HK-2 (cell line): ENCODE measurements around the gene KIFC3.
"Not testable (repeated sequence)": the region's sequence is repeated elsewhere in the genome, so short reads cannot be mapped to it uniquely, and the experiment has no call there.

Experiments used
- DNase-seq: peaks from one replicate; pipeline ENCODE4 v3.0.0-alpha.2; 2018; ENCODE audit not compliant: unreplicated experiment

The KIFC3 gene

GRCh38 chr16:57803134-57803990 lies 1.1 kb upstream of the KIFC3 start:
- no peak for DNase-seq

DNA sequence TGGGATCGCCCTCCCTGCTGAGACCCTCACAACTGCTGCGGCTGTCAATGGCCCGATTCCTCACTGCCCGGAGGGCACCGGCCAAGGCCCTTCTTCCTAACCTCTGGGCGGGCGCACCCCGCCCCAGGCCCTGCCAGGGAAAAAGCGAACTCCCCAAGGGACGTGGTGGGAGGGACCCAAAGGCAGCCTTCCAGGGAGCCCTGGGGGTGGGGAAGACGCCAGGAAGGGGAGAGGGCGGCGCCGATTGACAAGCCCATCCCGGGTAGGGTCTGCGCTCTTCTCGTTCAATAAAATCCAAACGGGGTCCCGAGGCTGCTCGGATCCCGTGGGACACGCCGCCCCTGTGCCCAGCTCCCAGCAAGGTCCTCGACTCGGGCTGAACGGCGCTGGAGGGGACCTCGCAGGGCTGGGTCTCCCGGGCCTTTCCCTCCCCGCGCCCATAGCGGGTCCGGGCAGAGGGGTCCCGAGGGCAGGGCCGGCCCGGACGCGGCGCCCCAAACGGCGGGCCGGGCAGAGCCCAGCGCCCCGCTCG lies 416 bp downstream of the KIFC3 start:
- DNase-seq = peak; percentile 69

GRCh38 chr16:57801098-57801808 lies 1.0 kb downstream of the KIFC3 start:
- DNase-seq = peak; percentile 70

DNA sequence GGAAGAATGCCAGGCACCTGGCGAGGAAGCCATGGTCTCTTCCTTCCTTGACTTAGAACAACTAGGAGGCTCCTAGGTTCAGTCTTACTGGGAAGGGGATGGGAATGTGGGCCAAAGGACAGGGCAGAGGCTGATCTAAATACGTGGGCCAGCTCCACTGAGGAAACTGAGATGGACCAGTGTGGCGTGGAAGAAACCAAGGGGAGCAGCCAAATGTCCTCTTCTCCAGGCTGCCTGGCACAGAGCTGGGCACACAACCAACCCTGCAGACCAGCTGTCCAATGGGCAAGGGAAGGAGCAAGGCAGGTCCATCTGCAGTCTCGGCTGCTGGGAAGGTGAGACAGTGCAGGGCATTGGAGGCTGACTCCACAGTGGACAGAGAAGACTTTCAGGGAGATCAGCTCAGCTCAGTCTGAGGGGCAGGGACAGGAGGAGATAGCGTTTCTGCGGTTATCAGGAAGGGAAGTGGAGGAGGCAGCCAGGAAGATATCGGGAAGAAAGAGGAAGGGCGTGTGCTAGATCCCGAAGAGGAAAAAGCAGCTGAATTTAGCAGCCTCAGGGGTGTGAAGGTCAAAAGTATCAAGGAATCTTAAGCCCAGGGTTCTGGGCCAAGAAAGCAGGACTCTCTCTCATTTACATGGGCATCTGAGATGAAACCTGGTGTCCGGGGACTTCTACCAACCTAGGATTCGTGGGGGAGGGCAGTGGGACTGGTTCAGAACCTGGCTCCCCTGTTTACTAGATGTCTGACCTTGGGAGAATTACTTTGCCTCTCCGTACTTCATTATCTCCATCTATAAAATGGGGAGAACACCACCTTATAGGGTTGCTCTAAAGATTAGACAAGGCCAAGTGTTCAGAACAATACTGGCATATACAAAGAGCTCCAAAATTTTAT lies 1.8 kb downstream of the KIFC3 start:
- no peak for DNase-seq

DNA sequence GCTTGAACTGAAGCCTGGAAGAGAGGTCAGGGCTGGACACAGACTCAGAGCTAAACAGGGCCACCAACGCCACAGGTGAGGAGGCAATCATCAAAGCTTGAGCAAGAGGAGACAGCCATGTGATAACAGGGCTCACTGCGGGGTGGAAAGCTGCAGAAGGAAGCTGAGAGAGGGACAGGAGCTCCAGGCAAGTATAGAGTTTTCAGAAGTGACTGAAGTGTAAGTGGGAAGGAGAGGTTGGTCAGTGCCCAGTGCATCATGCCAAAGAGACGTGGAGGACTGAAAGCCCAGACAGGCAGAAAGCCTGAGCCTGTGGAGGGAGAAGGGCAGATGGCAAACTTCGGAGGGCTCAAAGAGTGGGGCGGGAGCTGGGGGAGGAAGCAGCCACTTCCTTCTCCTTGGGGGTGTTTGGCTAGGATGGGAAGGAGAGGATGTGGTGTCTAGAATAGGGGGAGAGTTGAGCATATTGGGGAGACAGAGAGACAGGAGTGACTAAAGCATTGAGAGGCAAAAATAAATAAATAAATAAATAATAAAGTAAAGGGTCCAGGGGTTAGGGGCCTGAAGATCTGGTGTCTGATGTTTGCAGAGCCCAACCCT lies 2.6 kb downstream of the KIFC3 start:
- no peak for DNase-seq

DNA sequence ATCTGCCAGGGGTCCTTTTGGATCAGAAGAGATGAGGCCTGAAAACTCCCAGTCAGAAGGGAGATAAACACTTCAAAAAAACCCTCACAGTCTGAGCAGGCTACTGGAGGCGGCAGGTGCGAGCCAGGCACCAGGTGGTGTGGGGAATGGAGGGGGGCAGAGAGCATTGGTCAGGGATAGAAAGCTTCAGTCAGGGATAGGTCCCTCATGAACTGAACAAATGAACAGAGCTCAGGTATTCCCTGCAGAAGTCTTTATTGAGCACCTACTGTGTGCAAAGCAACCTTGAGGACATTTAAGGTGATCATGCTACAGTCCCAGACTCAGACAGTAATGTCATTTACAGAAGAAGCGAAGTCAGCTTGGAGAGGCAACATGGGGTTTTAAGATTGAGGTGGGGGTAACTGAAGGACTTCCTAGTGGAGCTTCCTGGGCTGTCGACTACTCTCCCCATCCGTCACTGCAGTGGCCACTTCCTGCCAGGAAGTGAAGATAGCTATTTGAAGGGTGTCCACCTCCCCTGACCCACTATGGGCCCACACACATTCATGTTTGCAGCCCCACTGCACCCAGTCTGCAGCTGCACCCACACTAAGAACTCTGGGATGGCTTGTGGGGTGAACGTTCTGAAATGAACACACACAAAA lies 3.2 kb downstream of the KIFC3 start:
- DNase-seq = no peak

DNA sequence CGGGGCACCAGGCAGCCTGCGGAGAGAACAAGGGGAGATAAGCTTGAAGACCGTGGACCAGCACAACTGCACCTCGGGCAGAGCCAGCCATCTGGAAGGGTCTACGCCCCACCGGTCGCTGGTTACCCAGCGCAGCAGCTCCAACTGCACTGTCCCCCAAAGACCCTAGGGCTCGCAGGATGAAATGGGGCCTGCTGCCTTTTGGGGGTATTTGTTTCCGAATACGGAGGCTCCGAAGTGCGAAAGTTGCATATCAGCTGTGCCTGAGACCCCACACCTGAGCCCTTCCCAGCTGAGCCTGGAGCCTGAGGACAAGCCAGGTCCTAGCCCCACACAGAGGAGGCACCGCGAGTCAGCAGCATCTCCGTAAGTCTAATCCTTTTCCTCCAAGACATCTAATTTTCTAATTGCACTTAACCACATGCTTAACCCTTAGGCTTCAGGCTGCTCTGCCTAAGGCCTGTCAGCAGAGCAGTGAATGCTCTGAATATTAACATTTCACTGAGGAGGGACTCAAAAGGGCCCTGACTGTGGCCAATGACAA lies 4.0 kb downstream of the KIFC3 start:
- DNase-seq = no peak

DNA sequence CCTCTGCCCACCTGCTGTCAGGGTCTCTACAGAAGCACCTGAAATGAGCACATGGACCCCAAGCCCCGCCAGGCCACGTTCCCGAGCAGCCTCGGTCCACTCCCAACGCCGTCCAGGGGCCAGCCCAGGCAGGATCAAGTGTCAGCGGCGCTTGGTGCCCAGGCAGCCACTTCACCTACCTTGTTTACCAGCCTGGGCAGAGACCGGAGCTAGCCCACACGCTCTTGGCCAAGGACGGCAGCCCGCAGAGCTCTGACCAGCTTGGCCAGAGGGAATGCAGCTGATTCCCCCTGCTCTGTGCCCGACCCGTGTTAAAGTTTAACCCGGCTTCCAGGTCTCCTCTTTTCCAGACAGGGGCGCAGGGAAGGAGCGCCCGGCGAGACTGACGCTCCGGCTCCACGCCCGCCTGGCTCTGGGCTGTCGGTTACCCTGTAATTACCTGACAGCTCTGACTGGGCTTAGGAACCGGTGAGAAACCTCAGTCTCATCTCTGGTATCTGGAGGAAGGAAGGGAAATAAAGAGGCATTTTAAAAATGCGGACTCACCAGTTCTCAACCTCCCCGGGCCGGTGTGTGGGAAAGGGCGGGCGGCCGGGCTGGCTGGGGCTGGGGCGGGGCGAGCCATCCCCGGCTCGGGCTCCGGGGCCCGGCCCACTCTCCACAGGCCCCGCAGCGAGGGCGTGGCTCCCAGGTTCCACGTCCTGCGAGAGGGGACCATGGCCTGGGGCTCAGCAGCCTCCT lies 4.6 kb downstream of the KIFC3 start:
- DNase-seq = peak; percentile 86

DNA sequence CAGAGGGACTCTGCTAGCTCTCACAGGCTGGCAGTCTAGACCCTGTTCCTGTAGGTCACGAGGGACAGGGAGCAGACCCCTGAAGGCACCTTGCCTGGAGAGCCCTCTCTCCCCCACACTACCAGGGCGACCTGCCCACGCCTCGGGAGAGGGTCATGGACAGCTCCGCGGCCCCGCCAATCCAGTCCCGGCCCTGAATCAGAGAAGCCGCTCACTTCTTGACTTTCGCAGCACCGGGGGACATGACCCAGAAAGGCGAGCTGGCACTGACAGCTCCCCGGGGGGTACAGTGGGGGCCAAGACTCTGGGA lies 5.1 kb downstream of the KIFC3 start:
- peak; percentile 35 for DNase-seq

DNA sequence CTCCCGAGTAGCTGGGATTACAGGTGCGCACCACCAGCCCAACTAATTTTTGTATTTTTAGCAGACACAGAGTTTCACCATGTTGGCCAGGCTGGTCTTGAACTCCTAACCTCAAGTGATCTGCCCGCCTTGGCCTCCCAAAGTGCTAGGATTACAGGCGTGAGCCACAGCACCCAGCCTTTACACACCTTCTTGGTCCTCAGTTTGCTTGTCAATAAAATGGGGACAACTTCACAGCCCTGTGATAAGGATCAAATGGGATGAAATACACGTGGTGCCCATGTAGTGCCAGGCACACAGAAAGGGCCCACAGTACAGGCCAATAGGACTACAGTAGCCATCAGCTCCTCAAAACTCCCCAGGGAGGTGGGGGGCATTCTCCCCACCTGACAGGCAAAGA lies 6.3 kb downstream of the KIFC3 start:
- not testable (repeated sequence) for DNase-seq

DNA sequence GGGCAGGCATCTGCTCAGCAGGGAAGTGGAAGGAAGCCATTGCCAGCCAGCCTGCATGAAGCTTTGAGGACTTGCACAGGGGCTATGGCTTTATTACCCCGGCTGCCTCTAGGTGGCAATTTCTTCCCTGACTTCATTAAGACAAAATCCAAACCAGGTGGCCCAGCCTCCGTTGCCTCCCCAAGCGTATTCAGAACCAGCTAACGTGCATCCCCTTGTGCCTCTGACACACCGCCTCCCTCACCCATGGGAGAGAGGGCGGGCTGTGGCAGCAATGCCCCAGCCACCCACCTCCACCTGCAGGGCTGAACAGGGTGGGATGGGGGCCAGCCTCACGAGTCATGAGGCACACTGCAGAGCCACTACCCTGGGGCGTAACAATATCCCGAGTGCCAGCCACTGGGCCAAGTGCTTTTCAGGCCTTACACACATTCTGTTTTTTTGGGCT lies 6.8 kb downstream of the KIFC3 start:
- DNase-seq = peak; percentile 78

DNA sequence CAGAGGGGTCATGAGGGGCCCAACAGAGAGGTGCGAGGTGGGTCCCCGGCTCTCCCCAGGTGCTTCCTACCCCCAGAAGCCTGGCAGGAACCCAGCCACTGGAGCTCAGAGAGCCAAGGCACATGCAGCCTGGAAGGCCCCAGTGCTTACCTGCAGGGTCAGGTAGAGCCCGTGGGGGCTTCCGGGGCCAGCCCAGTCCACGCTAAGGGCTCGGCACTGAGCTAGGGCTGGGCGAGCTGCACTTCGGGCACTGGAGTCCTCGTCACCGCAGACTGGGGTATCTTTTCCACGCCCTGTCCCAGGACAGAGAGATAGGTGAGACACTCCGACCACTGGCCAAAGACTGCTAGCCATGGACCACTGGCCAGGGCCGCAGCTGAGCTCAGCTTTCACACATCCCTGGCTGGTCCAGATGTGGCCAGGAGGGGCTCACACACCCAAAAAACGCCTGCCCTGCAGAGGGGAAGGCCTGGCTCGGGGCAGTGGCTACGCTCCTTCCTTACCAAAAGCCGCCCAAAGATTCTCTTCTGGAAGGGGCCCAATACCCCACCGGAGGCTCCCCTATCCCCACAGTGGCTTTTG lies 7.4 kb downstream of the KIFC3 start:
- no peak for DNase-seq

DNA sequence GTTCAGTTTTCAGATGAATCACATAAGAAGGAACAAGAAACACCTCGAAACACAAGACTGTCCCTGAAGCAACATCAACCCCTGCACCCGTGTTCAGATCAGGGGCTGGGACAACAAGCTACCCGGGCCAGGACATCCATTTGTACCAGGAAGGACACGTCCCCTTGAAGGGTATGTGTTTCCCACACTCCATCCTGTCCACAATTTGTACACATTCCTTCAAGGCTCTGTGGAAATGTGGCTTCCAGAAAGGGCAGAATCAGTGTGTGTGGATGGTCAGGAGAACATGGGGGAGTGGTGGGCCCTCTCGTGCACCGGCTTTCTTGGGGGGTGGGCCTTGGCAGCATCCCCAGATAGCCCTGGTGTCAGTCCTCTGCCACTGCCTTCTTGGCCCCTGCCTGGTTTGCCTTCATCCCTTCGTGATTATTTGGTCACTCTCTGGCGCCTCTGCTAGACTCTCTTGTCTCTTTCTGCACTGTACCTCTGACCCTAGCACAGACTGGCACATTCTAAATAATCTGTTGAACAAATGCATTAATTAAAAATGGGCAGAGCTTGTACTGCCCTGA lies 10.3 kb downstream of the KIFC3 start:
- DNase-seq = no peak

DNA sequence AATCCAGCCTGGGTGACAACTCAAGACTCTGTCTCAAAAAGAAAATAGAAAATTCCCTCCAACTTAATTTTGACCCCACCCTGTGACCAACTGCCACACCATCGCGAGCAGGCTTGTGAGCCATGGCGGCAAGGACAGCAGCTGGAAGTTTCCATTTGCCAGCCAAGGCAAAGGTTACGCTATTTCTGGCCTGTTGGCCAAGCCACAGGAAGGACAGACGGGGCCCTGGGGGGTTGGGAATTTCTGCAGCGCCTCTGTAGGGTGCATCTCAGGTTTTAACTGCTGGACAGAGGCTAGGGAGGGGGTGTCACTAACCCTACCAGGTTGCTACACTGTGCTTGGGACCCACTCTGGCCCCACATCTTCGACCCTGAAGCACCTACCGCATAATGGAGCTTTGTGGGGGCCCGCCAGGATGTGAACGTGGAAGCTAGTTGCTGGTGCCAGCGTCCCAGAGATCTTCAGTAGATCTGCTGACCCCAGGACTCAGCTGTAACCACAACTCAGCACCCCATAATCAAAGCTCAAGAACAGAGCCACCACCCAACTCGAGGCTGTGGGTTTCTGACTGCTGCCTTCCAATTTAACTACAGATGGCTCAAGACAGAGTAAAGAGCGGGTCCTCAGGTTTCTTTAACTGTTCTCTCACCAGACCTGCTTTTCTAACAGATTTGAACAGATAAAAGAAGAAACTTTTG lies 10.9 kb downstream of the KIFC3 start:
- no peak for DNase-seq

DNA sequence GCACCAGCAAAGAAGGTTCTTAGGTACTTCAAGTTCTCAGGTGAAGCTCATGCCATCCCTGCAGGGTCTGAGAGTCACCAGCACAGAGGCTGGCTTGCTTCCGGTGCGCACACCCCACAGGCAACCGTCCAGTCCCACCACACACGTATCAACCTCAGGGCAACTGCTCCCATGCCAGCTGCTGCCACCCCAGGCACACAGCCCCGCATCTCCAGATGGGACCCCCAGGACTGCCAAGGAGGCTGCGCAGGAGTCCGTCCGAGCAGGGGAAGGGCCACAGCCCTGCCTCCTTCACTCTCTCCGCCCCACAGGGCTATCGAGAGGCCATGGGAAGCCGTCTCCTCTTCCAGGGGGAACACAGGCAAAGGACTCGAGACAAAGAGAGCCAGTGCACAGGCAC lies 13.3 kb downstream of the KIFC3 start:
- no peak for DNase-seq

DNA sequence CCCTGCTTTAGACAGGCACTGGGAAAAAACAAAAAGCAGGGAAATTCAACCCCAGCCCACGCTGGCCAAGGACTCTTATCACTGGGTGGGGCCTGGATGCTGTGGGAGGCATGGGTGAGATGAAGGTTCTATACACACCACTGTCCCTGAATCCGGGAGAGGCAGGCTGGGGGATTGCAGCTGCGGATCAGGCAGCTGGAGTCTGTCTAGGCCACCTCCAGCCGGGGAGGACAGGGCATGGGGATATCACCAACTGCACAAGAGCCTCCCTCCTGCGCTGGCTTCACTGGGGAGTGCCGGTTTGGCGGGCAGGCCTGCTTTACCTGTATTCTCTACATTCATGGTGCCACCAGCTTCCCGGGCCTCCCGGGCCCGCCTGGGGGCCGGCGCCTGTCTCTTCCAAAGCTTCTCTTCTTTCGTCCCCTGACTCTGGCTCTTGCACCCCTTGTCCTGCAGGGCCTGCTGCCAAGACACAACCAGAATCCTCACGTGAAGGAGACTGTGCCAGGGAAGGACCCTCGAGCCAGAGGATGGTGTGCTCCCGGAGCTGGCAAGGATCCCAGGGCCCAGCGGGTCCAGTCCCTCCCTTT lies 13.9 kb downstream of the KIFC3 start:
- no peak for DNase-seq

DNA sequence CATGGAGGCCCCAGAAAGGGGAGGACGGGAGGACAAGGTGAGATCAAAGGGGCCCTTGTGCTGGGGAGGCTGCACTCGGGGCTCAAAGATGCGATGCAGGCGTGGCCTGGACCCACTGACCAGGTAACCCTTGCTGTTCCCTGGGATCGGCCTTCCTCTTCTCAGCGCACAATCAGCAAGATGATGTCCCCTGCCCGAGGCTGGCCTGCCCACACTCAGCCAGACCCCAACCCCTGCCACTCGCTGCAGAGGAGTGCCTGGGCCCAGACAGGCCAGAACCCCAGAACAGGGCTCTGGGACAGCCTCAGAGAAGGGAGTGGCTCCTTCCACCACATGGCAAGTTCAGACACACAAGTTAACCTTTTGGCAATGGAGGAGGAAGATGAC lies 14.8 kb downstream of the KIFC3 start:
- DNase-seq = no peak
